HG03457 (cell line): Measurements from ENCODE around the gene GALNT4.

Experiments used
- ATAC-seq: cut with Tn5 transposase; IDR thresholded peaks from one replicate; pipeline ENCODE4 v1.9.1; 2021; ENCODE audit warnings: moderate number of reproducible peaks; ENCODE audit not compliant: unreplicated experiment

Gene GALNT4

DNA sequence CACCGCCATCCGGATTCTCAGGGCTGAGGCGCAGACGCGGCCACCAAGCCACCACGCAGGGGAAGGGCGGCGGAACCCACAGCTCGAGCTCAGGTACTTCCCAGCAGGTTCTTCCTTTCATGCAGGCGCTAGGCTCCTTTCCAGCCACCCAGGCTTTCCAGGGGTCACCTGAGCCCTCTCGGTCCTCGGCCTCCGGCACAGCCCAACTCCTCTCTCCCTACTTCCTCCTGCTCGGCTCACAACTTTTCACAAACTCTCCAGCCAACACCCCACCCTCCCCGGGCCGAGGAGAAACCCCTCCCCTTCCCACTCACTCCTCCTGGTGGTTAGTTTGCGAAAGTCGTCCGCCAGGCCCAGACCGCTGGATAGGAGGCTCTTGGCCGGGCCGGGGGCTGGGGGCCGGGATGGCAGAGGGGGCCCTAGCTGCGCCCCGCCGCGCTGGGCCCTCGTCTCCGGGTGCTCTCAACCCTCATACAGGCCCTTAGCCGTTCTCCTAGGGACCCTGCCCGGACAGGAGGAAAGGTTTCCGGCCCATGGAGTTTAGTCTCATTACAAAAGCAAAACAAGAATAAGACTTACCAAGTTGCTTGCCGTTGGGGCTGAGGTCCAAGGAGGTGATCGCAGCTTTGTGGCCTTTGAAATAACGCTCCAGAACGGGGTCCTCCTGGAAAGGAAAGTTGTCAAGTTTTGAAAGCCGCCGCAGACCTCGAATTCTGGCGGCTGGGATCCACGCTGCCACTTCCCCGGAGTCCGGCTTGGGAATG is at the start of gene GALNT4:
GALNT4 (minus strand) TSS at position 256 of the 764 bp plus-strand sequence; CDS start at position 9, 247 bp downstream.
- ATAC-seq, result peak; percentile 77

GRCh38 chr12:89573051-89573810 is 48.6 kb upstream of the GALNT4 start:
- ATAC-seq, result no peak

DNA sequence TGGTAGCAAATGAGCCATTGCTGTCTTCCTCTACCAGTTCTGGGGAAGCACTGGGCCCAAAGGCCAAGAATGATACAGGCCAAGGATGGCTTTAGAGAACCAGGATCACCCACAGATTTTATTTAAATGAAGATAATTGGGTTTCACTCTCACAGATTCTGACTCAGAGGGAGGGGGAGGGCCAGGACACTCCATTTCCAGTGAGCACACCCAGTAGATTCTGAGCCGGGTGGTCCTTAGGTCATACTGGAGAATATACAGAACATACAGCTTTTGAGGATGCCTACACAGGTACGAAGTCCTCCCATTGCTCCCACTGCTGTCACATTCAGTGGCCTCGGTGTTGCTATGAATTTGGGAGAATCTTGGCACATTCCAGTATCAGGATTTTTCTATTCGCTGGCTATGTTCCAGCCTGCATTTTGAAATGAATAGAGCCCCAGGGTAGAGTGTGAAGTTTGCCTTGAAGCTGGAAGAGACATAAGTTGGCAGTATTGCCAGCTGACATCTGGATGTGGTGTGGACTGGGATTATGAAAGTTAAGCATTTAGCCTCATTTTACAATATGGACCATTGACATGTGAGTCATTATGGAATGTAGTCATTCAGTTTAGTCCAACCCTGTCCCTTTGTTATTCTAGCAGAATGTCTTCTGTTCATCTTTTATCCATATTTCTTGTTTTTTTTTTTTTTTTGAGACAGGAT is 47.0 kb upstream of the GALNT4 start:
- no peak for ATAC-seq

DNA sequence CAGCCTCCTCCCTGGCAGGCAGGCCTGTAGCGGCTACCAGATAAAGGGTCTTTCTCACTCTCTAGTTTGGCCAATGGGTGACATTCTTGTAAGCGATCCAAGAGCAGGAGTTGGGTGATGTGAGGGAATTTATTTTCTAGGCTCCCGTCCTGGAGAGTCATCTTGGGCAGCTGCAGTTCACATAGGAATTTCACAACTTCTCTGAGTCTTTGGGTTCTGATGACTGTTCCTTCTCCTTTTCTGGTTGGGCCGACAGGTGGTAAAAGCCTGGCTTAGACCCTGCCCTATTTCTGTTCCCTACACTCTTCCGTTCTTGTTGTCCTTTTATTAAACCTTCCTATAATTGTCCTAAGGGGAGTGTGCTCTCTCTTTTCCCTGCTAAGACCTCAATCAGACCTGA is 43.9 kb upstream of the GALNT4 start:
- ATAC-seq, result no peak

GRCh38 chr12:89567691-89568239 is 43.2 kb upstream of the GALNT4 start:
- no peak for ATAC-seq

DNA sequence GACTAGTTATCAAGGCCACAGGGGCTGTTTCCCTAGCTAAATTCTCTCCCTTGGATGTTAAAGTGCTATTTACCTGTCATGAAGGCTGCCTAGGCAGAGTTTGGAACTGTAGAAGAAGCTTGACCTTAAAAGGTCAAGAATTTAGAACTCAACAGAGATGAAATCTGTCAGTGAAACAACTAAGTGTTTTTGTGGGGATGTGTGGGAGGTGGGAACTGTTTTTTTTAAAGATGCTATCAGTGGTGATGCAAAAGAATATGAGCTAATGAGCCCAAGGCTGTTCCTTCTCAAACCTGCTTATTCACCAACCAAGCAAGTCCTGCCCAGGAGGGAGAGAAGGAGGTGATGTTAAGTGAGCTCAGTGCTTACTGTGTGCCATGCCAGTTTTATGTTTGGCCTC is 42.0 kb upstream of the GALNT4 start:
- no peak for ATAC-seq

GRCh38 chr12:89565002-89565401 is 40.4 kb upstream of the GALNT4 start:
- ATAC-seq, result no peak

DNA sequence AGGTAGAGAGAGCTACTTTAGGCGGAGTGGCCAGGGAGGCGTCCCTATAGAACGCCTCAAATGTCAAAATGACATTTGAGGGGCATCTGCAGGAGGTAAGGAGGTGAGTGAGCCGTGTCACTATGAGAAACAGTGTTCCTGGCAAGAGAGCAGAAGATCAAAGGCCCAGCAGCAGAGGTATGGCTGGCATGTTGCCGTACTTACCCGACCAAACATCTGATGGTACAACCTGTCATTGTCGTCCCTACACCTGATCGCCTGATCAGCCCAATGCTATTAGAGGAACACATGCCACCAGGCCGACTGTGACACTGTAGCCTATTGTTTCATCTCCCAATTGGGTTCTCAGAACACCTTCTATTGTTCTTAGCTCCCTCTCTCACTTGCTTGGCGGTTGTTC is 35.2 kb upstream of the GALNT4 start:
- no peak for ATAC-seq

GRCh38 chr12:89556976-89557375 is 32.4 kb upstream of the GALNT4 start:
- no peak for ATAC-seq

DNA sequence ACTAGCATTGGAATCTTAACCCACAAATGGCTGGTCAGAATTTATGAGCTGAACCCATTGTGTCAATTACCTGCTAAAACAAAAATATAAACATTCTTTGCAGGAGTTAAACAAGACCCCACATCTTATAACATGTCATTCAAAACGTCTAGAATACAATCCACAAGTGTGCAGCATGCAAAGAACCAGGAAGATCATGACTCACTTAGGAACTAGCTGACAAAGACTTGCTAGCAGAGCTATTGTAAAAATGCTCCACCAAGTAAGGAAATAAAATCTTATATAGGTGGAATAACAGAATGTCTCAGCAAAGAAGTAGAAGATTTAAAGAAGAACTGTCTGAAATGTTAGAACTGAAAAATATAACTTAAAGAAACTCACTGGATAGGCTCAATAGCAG is 27.8 kb upstream of the GALNT4 start:
- ATAC-seq, result no peak

DNA sequence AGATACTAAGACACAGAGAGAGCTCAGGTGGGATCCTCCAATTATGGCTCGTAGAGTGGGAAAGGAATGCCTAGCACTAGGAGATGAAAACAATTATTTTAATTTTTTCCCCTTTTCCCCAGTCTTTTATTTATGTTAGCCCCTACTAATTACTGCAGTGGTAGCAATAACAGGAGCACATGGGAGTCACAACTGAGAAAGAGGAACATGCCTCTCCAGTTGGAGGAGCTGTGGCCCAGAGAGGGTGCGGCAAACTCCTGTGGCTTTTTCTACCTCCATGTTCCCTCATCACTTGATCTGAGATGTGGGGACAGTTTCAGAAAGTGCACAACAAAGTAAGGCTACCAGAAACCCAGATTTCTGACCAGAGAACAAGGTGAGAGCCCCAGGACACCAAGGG is 27.2 kb upstream of the GALNT4 start:
- no peak for ATAC-seq

DNA sequence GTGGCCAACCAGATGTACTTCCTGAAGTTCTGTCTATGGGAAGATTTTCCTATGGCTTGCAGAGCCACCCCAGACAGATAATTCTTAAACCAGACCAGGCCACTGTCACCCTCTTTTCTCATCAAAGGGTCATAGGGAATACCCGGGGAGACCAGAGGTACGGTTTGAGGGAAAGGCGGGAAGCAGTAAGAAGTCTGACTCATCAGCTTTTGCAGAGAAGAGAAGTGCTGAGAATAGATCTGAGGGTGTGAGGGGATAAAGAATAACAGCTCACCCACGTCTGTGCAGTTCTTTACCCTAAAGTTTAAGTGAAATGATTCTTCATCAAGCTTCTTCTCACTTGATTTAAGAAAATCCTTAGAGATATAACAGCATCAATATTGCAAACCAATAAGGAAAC is 22.5 kb upstream of the GALNT4 start:
- no peak for ATAC-seq

GRCh38 chr12:89546151-89546550 is 21.6 kb upstream of the GALNT4 start:
- ATAC-seq, result no peak

GRCh38 chr12:89544681-89545184 is 20.1 kb upstream of the GALNT4 start:
- no peak for ATAC-seq

GRCh38 chr12:89544022-89544421 is 19.4 kb upstream of the GALNT4 start:
- no peak for ATAC-seq

DNA sequence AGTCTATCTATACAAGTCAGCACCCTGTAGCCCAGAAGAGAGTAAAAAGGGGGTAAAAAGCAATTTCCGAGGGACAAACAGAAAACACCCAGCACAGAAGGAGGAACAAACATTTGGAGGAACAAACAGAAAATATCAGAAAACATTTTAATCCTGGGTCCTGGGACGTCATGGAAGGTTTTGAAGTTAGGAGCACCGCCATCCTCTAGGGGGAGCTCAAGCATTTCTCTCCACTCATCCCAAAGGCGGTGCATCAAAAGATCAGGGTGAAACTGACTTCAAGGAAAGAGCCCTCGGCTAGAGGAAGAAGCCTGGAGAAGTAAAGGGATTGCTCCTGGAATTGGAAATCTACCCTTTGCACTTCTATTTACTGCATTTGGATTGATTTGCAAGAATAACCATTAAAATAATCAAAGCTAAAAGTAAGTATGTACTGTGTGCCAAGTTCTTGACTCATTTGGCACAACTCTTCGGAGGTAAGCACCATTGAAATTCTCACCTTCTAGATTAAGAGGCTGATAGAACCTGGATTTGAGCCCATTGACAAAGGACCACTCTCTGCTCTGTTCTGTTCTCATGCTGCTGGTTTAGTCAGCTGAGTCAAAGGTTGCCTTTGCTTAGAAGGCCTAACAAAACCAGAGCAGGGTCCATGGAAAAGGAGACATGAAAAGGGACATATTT is 18.5 kb upstream of the GALNT4 start:
- peak; percentile 71 for ATAC-seq

GRCh38 chr12:89542236-89542635 is 17.6 kb upstream of the GALNT4 start:
- no peak for ATAC-seq

DNA sequence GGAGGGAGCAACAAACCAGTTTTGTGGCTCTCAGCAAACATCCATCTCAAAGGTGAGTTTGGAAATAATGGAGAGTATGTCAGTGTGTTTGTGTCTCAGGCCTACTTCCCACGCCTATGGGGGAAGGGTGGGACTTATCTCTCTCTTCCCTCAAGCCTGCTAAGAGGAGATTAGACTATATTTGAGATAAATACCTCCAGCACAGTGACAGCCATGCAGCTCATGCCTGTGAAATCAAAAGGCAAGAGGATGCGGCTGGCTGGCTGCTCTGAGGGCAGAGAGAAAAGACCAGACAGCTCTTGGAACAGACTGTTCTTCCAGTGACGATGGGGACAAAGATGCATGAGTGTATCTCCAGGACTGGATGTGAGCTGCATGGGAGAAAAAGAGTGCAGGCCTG is 16.0 kb upstream of the GALNT4 start:
- ATAC-seq, result no peak

- no peak for ATAC-seq
Observed at GRCh38 chr12:89539426-89540223, 15.0 kb upstream of the GALNT4 start.

DNA sequence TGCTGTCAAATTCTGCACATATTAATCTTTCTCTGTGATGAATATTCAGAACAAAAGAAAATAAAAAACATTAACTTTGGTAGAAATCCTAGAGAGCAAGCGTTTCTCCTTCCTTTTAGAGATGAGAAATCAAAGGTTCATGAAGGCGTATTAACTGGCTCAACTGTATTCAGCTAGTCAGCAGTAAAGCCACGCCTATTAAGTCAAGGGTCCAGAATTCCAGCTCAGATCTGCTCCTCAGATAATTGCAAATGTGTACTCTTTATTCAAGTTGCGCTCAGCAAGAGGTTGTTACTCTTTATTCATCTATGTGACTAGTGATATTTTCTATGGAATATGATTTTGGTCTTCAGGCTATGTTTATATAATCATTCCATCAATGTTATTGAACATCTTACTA is 14.3 kb upstream of the GALNT4 start:
- no peak for ATAC-seq
